HG03342 (cell line): ENCODE measurements around the gene ATP9B.
"Not testable (repeated sequence)": the region's sequence is repeated elsewhere in the genome, so short reads cannot be mapped to it uniquely, and the experiment has no call there.

Experiments used
- ATAC-seq: cut with Tn5 transposase; IDR thresholded peaks from one replicate; pipeline ENCODE4 v1.9.1; 2021; ENCODE audit warnings: mild to moderate bottlenecking, moderate library complexity; ENCODE audit not compliant: unreplicated experiment

Gene ATP9B

DNA sequence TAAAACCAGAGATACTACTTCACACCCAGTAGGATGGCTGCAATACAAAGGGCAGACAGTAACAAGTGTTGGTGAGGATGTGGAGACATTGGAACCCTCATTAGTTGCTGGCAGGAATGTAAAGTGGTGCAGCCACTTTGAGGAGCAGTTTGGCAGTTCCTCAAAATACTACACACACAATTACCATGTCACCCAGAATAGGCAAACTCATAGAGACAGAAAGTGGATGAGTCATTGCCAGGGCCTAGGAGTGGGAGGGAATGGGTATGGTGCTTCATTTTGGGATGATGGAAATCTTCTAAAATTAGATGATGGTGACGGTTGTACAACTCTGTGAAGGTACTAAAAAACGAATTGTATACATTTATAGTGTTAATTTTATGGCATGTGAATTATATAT is 54.8 kb downstream of the ATP9B start:
- ATAC-seq: no peak

DNA sequence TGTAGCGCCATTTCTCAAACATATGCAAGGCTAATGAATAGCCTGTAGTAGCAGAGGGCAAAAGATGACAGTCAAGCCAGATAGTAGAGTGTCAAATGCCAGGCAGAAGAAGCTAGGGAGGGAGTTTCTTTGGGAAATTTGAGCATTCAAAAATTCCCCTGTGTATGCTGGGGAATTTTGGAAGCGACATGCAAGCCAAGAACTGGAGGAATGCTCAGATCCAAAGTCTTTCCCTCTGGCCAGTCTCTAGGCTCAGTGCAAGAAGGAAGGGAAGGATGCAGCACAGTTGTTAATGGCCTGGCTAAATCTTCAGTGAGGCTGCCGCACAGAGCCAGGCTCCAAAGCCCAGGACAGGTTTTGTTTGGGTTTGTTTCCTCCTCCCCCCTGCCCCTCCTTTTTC is 59.9 kb downstream of the ATP9B start:
- ATAC-seq: no peak

DNA sequence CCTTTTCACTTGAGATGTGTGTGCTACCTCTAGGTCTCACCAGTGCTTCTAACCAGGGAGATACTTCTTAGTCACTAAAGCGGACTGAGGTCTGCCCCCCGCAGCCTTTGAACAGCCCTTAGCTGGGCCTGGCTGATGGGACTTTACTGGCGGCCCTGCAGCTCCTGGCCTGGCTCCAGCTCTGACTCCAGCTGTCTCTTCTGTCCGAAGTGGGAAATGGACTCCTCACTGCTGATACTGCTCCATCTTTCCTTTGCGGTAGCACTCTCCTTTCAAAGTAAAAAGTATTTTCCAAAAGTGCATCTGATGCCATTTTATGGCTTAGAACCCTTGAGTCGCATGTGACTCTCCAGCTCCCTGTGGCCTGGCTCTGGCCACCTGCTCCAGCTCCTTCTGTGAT is 64.5 kb downstream of the ATP9B start:
- ATAC-seq: no peak

DNA sequence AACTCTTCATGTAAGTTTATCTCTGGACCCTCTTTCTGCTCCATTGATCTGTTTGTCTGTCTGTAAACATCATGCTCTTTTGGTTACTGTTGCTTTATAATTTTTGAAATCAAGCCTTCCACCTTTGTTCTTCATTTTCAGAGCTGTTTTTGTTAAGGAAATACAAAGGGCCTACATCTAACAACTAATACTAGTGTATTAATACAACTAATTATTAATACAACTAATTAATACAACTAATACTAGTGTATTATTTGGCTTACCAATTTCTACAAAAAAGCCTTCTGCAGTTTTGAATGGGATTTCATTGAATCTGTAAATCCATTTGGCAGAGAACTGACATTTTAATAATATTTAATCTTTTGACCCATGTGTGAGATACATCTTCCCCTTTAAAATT is 66.7 kb downstream of the ATP9B start:
- no peak for ATAC-seq

DNA sequence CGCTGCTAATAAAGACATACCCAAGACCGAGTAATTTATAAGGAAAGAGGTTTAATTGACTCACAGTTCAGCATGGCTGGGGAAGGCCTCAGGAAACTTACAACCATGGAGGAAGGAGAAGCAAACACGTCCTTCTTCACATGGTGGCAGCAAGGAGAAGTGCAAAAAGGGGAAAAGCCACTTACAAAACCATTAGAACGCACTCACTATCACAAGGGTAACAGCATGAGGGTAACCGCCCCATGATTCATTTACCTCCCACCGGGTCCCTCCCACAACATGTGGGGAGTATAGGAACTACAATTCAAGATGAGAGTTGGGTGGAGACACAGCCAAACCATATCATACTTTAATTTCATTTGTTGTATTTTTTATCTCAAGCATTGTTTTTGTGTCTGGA is 67.5 kb downstream of the ATP9B start:
- ATAC-seq: no peak

DNA sequence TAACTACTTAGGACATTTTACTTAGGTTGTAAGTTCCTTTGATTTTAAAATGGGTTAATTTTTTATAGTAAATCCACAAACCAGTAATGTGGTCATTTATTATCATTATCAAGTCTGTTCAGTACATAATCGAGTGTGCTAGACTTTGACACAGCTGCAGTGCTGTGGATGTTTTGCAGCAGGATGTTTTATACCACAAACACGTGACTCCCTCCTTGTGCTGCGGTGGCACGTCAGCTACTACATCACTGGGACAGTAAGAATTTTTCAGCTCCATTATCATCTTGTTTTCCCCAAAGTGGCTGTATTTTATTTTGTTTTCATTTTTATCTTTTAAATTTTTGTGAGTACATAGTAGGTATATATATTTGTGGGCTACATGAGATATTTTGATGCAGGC is 70.0 kb downstream of the ATP9B start:
- ATAC-seq: no peak

DNA sequence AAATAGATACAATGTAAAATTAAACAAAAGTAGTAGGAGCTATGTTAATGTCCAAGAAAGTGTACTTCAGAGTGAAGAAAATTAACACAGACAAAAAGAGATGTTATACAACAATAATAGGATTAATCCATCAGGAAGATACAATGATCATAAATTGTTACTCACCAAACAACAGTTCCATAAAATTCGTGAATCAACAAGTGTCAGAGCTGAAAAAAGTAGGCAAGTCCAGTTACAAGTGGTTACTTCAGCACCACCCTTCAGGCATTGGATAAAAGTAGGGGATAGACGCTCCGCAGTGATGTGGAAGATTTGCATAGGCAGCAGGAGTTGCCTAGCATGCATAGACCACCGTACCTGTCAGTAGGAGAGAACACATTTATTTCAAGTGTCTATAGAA is 77.8 kb downstream of the ATP9B start:
- ATAC-seq: no peak

DNA sequence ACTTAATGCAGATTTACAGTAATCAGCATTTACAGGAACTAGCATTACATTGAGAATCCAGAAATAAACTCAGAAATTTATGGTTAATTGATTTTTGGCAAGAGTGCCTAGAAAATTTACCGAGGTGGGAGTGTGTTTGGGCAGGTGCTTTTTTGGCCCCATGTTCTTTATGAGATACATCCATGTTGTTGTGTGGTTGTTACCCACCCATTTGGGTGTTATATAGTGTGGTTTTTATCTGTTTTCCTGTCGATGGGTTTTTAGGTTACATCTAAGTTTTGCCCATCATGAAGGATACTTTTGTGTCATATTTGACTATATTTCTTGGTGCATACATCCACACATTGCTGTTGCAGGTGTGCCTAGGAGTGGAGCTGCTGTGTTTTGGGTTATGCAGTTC is 82.0 kb downstream of the ATP9B start:
- ATAC-seq: no peak

DNA sequence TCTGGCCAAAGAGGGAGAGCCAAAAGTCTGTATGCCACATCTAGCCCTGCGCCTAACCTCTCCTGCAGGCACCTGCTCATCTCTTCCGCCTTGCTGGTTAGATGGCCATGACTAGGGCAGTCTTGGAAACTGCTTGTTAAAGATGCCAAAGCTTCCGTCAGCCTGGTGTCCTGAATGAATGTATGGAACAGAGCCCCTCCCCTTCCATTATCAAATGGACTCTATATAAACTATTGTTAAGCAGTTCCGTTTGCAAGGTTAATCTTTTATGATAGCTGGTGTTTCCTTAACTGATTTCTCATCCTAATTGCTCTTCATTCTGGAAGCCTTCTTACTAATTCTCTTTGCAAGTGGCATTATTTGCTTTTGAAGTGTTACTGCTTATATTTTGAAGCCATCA is 87.1 kb downstream of the ATP9B start:
- ATAC-seq: no peak

DNA sequence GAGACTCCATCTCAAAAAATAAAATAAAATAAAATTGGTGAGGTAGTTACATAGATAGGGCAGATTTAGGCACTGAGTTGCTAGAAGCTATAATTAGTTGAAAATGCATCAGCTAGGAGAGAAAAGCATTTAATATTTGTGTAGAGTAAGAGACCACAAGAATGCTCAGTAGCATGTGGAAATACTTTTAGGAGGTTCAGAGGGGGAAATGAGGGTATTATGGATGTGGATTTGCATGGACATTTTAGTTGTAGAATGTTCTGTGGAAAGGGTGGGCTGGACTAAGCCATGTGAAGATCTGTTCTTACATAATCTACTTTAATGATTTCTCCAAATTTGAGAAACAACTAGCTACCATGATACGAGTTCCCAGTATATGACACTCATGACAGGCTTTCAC is 95.5 kb downstream of the ATP9B start:
- no peak for ATAC-seq

DNA sequence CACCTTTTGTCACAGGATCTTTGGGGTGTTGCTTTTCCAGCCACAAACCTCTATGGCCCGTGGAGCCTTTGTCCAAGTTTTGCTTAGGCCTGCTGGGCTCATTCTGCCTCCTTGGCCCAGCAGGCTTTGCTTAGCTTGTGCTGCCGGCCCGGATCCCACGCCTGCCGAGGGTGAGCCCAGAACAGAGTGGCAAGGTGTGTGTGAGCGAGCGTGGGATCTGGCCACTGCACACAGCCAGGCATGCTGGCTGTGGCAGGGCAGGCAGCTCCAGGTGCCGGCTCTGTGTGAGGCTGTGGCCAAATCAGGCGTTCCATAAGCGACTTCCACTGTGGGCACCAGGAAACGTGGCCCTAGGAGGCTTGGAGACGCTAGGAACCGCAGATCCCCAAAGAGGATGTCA is 97.5 kb downstream of the ATP9B start:
- no peak for ATAC-seq

DNA sequence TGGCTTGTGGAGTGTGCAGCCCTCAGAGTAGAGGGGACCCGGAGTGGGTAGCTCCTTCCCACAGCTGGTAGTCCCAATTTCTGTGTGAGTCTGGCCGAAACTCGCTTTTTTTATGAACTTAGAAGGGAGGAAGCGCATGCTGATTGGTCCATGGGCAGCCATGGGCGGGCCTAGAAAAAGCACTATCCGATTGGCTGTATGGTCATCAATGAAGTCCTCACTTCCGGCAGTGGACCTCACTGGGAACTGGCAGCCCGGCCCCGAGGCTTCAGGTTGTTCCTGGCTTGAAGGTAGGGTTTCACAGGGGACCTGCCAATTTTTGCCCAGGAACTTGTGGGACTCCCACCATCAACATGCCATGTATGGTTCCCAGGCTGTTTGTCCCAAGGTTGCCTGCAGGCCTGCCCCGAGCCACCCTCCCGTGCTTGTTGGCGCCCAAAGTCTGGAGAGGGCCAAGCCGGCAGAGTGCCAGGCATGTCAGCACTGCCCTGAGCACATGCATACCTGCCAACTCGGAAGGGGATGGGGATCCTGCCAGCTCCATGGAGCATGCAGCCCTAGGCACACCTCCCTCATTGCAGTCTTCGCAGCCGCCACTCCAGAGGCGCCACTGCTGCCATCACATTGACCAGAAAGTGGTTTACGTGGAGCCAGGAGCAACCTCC is 98.5 kb downstream of the ATP9B start:
- ATAC-seq: no peak

DNA sequence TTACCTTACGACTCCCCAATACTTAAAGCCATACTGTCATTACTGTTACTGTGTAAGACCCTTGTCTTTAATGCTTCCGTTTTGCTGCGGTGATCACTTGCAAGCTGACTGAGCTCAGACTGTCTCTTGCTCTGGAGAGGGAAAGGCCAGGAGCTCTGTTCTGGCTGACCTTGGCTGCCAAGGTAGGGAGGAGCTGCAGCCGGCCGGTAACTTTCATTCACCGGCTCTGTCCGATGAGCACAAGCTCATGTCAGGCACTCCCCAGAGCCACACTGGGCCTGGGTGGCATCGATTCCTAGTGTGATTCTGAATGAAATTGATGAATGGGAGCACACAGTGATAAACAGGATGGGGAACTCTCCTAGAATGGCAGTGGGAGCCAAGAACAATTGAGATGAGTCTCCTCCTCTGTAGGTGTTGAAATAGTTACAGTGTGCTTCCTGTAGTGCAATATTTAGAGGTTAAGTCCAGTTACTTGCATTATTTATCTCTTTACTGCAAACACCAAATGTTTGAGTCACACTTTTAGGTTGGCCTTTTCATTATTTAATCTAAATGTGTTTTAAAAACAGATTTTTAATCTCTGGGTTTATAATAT is 100.9 kb downstream of the ATP9B start:
- ATAC-seq: no peak

DNA sequence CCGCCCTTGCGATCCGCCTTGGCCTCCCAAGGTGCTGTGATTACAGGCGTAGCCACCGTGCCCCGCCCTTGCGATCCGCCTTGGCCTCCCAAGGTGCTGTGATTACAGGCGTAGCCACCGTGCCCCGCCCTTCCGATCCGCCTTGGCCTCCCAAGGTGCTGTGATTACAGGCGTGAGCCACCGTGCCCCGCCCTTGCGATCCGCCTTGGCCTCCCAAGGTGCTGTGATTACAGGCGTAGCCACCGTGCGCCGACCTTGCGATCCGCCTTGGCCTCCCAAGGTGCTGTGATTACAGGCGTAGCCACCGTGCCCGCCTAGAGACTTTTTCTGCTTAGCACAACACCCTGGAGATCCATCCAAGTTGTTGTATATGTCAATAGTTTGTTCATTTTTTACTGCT is 103.1 kb downstream of the ATP9B start:
- not testable (repeated sequence) for ATAC-seq

DNA sequence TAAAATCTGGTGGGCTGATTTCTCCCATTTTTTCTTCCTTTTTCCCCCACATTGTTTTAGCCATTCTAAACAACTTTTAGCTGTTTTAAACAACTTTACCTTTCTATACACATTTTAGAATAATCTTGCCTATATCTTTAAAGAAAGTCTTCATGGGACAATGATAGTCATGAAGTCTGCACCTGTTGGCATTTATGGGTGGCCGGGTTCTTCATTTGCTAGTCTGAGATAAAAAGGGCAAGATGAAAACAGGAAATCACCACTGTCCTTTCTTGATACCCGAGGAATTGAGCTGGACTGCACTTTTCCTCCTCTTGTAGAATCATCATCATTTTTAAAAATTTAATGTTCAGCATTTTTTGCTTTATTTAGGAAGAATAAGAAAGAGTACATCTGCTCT is 104.5 kb downstream of the ATP9B start:
- ATAC-seq: no peak

DNA sequence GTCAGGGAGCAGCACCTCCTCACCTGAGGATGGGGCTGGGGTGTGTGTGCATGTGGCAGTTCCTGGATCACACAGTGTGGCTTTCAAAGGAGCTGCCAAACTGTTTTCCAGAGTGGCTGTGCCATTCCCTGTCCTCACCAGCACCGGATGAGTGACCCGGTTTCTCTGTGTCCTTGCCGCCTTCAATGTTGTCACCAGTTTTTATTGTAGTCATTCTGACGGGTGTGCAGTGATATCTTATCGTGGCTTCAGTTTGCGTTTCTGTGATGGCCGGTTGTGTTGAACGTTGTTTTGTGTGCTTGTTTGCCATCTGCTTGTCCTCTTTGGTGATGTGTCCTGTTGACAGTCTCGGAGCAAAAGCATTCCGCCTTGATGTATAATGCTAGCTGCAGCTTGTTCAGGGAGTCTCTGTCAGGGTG is 108.9 kb downstream of the ATP9B start:
- ATAC-seq: no peak

DNA sequence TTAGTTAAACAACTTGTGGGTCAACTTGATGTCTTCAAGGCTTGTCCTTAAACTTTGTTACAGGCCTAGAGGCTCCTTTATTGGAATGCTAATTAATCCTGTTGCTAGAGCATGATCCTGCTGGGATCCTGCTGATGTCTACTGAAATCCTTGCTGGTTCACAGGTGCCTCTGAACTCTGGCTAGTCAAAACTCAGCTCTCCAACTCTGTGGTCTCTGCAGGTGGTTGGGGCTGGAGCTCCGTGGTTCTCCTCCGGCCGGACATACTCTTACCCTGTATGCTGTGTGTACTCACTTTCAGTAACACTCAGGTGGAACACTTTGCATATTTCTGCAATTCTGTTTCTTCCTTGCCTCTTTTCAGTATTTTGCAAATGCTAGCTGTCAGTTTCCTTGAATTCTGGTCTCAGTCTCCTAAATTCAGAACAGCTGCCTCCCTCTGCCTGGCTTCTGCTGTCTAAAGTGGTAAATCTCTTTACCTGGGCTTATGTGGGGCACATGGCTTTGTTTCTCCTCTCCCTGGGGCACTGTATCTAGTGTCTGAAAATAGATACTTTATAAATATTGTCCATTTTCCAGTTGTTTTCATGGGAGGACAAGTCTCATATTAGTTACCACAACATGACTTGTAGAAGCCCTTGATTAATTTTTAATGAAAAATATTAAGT is 113.0 kb downstream of the ATP9B start:
- peak; percentile 62 for ATAC-seq

DNA sequence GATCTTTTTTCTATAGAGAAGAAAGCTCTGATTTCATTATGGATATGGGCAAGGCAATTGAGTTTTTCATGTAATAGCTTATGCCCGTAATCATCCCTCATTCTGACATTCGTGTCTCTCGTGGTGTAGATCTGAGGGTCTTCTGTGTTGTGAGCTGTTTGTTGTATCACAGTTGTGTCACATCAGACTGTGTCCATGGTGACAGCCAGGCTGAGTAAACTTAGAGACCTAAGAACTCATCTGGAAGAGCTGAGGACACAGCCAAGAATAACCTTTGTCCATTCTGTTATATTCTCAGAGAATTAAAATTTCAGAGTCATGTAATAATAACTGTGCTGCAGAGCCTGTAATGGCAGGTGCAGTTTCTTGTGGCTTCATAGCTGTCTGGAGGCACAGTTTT is 116.5 kb downstream of the ATP9B start:
- no peak for ATAC-seq

DNA sequence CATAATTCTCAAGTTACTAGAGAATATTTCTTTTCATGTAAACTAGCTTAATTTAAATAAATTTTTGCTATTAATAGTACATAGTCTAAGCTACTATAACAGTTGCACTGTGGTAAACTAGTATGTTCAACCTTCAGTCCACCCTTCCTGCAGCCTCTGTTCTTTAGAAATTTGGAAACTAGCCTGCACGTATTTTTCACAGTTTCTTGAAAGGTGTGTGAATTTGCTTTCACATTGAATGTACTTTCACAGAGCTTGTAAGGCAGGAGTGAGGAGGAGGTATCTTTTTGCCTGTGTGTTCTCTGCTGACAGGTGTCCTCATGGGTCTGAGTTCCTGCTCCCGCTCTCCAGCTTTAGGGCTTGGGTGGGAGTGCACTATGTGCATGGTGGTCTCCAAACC is 117.5 kb downstream of the ATP9B start:
- no peak for ATAC-seq

DNA sequence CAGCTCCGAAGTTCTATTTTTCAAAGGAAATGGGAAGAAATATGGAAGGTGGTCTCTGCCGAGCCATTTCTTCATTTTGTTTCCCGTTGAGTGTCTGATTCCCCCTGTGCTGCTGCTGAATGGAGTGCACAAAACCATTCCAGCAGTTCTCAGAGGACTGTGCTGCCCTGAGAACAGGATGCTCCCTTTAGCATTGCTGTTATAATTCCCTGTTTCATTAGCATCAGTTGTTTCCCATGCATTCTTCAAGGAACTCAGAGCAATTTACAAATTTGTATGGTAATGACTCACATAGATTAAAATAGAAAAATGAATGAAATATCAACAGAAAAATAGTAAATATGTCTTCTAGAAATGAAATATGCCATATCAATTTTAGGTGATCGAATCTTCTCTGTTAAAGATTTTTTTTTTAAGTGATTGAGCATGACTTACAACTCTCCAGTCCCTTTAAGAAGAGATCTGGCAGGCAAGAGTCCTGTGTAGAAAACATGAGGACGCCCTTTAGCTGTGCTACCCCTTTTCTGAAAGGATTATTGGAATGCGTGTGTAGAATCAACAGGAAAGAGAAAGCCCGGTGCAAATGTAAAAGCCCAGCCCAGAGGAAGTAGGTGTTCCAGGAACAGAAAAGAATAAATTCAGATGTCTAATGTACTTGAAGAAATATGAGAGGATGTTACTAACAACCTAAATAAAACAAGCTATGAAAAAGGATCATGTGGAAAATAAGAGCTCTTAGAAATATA is 118.5 kb downstream of the ATP9B start:
- no peak for ATAC-seq

DNA sequence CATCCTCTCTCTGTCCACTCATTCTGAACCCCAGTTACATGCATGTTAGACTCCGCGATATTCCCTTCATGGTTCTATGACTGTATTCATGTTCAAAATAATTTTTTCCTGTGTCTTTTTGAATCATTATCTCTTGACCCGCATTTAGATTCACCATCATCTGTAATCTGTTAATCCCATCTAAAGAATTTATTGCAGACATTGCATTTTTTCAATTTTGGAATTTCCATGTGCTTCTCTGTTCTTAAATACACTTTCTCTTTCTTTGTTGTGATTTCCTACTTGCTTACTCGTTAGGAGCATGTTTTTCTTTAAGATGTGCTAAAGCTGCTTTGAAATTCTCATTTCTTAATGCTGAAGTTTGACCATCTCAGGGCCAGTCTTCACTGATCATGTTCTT is 122.2 kb downstream of the ATP9B start:
- no peak for ATAC-seq

DNA sequence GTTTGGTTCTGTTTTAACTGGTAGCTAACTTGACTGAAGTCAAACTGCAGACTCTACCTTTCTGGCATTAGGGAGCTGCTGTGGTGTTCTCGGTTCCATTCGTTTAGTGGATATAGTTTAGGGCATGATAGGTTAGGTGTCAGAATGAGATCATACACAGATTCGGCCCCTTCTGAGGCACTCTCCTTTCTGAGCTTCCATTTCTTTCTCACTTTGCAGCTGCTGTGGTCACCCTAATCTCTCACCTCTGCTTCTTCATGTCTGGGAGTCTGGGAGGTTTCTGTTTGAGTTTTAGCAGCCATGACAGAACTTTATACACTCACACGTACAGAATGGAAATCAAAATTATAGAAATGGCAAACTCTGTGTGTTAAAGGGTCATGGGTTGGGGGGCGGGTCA is 122.8 kb downstream of the ATP9B start:
- ATAC-seq: no peak
